ENCODE data around the gene LCK.

GRCh38 chr1:32332290-32333079, 81.4 kb downstream of the LCK start:
- no peak for TF ChIP-seq CTCF (IDR thresholded peaks at IDR 0.05)
- TF ChIP-seq POLR2AphosphoS5 (IDR thresholded peaks at IDR 0.05; ENCODE audit: low read depth, low read length), result peak; percentile 48; the same call in 1 of the 2 replicates

All from Panc1 (cell line).